Mucosa of descending colon (tissue), 3 donors: ENCODE data around the gene OAS1. TPM values are rescaled to one million over a fixed set of nuclear protein-coding genes. Genes with fewer than 3 reads are reported as not detected.

ENCODE experiments used
- ATAC-seq: fragments of 200-7000 bp; cut with Tn5 transposase; one replicate; pipeline ENCODE4 v1.9.1; 2020; ENCODE audit warnings: mild to moderate bottlenecking, moderate library complexity
- DNase-seq, 3 donors: peaks; one replicate each; pipeline ENCODE4 v3.0.0-alpha.2; 2020
- H3K36me3 ChIP-seq: fragments of 200-600 bp; one replicate; pipeline ENCODE4 v1.8.0; 2021; ENCODE audit warnings: low read depth, mild to moderate bottlenecking
- H3K4me1 ChIP-seq: fragments of 200-600 bp; one replicate; pipeline ENCODE4 v1.8.0; 2021; ENCODE audit warnings: low read depth, mild to moderate bottlenecking
- H3K4me3 ChIP-seq: fragments of 200-600 bp; one replicate; pipeline ENCODE4 v1.8.0; 2021; ENCODE audit warnings: mild to moderate bottlenecking
- H3K9me3 ChIP-seq: fragments of 200-600 bp; one replicate; pipeline ENCODE4 v1.8.0; 2021; ENCODE audit warnings: mild to moderate bottlenecking
- CTCF ChIP-seq: fragments of 200-600 bp; IDR thresholded peaks from one replicate; pipeline ENCODE4 v1.8.0; 2022; ENCODE audit warnings: antibody characterized with exemption, mild to moderate bottlenecking
- intact Hi-C, 2 donors: fragments of 100-400 bp; cut with DNase I in 1 of 2; cut with micrococcal nuclease in 1 of 2; formaldehyde crosslinking; loops; one replicate each; pipeline versions ENCODE4 v1.11.0 to v1.11.1; 2022; cut with DNase I, micrococcal nuclease
- total RNA-seq, 3 donors: library from RNA; stranded (reverse); fragmentation: NEBNext Ultra II Directional in 2 of 3; extraction: Animal tissue kit (Norgen Biotek cat#: 25700) in 2 of 3; gene quantifications; one replicate each; pipeline versions ENCODE4 v1.2.1 to v1.2.4, GENCODE V29; 2021 to 2023
- donor health status: DM: no; HTN: no; CAD: no; lungs with moderate emphysema.
- donor health status: DM: no; HTN: no; CAD: no.
- donor health status: DM: no; HTN: yes; CAD: no.

OAS1 gene
- total RNA-seq, 3 donors from 2014 or later, result 67.9 to 162 (median 103) TPM

DNA sequence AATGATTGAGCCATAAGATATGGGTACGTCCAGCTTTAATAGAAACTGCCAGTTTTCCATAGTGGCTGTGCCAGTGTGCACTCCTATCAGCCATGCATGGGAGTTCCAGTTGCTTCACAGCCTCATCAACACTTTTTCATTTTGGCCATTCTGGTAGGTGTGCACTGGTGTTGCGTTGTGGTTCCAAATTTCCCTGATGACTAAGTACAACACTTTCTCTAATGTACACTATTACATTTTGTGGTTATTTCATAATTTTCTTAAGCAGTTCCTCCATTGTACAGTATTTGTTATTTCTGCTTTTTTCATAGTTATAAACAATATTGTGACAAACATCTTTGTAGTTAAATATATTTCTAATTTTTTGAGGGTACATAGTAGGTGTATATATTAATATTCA, 21.5 kb upstream of the OAS1 start:
- H3K4me3 ChIP-seq, result no peak overlapping the region
- ATAC-seq (no peak), DNase-seq (no peak)
- H3K9me3 ChIP-seq, result peaks cover 4% of the 10 kb centered on the region
- H3K4me1 ChIP-seq, result no peaks in the 10 kb centered on the region
- intact Hi-C loops, result no loop called here
- no peaks in the 10 kb centered on the region for H3K36me3 ChIP-seq
- TF ChIP-seq CTCF, result no peak

GRCh38 chr12:112887550-112887949, 19.2 kb upstream of the OAS1 start:
- no peaks in the 10 kb centered on the region for H3K4me1 ChIP-seq
- DNase-seq (no peak), ATAC-seq (peak; percentile 35)
- no peaks in the 10 kb centered on the region for H3K36me3 ChIP-seq
- no peak for TF ChIP-seq CTCF
- H3K4me3 ChIP-seq, result no peak overlapping the region
- intact Hi-C loops, result no loop called here
- peaks cover 4% of the 10 kb centered on the region for H3K9me3 ChIP-seq

GRCh38 chr12:112891093-112892024, 15.4 kb upstream of the OAS1 start:
- ATAC-seq (no peak), DNase-seq (no peak)
- intact Hi-C loops, result no loop called here
- no peaks in the 10 kb centered on the region for H3K9me3 ChIP-seq
- no peaks in the 10 kb centered on the region for H3K4me1 ChIP-seq
- H3K36me3 ChIP-seq, result no peaks in the 10 kb centered on the region
- H3K4me3 ChIP-seq, result no peak overlapping the region
- no peak for TF ChIP-seq CTCF

GRCh38 chr12:112892856-112893255, 13.9 kb upstream of the OAS1 start:
- H3K4me3 ChIP-seq, result no peak overlapping the region
- ATAC-seq (no peak), DNase-seq (no peak)
- H3K9me3 ChIP-seq, result no peaks in the 10 kb centered on the region
- no peaks in the 10 kb centered on the region for H3K36me3 ChIP-seq
- intact Hi-C loops, result no loop called here
- TF ChIP-seq CTCF, result no peak
- H3K4me1 ChIP-seq, result no peaks in the 10 kb centered on the region

DNA sequence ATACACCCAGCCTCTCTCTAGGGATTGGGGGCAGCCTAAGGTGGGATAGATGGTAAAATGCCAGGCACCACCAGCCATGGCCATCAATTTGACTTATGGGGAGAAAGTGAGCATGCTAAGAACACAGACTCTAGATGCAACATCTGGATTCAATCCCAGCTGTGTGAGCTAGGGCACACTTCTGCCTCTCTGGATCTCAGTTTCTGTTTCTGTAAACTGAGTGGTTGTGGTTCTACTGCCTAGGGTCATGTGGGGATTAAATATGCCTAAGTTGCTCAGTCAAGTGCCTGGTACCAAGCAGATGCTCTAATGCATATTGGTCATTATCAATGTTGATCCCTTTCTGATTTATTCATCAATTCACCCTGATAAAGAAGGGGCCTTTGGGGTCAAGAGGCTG, 12.6 kb upstream of the OAS1 start:
- DNase-seq, result no peak
- Histone ChIP-seq H3K4me1 (no peaks in the 10 kb centered on the region), H3K4me3 (no peak overlapping the region), H3K9me3 (no peaks in the 10 kb centered on the region), H3K36me3 (no peaks in the 10 kb centered on the region)
- no peak for ATAC-seq
- no peak for TF ChIP-seq CTCF
- intact Hi-C loops, result no loop called here
